Natural killer cell treated with Interleukin-12 subunit alpha and Interleukin-12 subunit beta and Interleukin-15 and Interleukin-18, amount 100 ng/mL, for 72 hours (primary cell): ENCODE results near the gene CNPPD1. TPM values are rescaled to one million over a fixed set of nuclear protein-coding genes. Genes with fewer than 3 reads are reported as not detected.
"Not testable (repeated sequence)": the region's sequence is repeated elsewhere in the genome, so short reads cannot be mapped to it uniquely, and the experiment has no call there.

ENCODE experiments used
- ATAC-seq, 2 donors: fragments of 150-1000 bp; cut with Tn5 transposase in 1 of 2; sonication (Bioruptor Pico), chemical (Tn5 transposase) in 1 of 2; 2 replicates each; pipeline ENCODE4 v1.10.0; 2021
- DNase-seq: peaks from one replicate; pipeline ENCODE4 v3.0.0; 2022; ENCODE audit warnings: low spot score
- H3K27ac Mint-ChIP-seq, 2 donors: 1 replicate in 1 of 2; 2 replicates in 1 of 2; pipeline ENCODE4 v1.8.0; 2022; ENCODE audit warnings: mixed read lengths in 2 of 2, mild to moderate bottlenecking in 1 of 2, moderate library complexity in 1 of 2
- H3K27me3 Mint-ChIP-seq, 2 donors: 1 replicate in 1 of 2; 2 replicates in 1 of 2; pipeline ENCODE4 v1.8.0; 2022; ENCODE audit warnings: mixed read lengths in 2 of 2
- H3K36me3 Mint-ChIP-seq: one replicate; pipeline ENCODE4 v1.8.0; 2022; ENCODE audit warnings: mixed read lengths
- H3K4me1 Mint-ChIP-seq, 2 donors: 1 replicate in 1 of 2; 2 replicates in 1 of 2; pipeline ENCODE4 v1.8.0; 2022; ENCODE audit warnings: low read depth in 2 of 2, mixed read lengths in 2 of 2, mild to moderate bottlenecking in 1 of 2
- H3K4me3 Mint-ChIP-seq: one replicate; pipeline ENCODE4 v1.8.0; 2022; ENCODE audit warnings: mixed read lengths
- H3K9me3 Mint-ChIP-seq: 2 replicates; pipeline ENCODE4 v1.8.0; 2022; ENCODE audit warnings: mixed read lengths
- total RNA-seq, 2 donors: library from RNA; stranded (reverse); gene quantifications; one replicate each; pipeline ENCODE4 v1.2.3, GENCODE V29; 2022

The CNPPD1 gene
- total RNA-seq, 2 donors from 2014 or later = 60.8 to 68.5 TPM

DNA sequence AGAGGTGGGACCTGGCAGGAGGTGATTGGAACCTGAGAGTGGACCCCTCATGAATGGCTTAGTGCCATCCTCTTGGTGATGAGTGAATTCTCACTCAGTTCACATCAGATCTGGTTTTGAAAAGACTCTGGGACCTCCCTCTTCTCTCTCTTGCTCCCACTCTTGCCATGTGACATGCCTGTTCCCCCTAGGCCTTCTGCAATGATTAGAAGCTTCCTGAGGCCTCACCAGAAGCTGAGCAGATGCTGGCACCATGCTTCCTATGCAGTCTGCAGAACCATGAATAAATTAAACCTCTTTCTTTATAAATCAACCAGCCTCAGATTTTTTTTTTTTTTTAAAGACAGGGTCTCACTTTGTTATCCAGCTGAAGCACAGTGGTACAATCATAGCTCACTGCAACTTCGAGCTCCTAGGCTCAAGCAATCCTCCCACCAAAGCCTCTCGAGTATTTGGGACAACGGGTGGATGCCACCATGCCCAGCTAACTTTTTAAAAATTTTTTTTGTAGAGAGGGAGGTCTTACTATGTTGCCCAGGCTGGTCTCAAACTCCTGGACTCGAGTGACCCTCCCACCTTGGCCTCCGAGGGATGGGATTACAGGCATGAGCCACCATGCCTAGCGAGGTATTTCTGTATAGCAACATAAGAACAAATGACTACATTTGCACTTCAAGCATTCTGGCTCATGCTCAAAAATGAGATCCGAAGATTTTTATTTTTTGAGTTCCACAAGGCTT lies 27.9 kb upstream of the CNPPD1 start:
- DNase-seq (no peak), ATAC-seq (no peak)
- Mint-ChIP-seq H3K27ac (peak overlapping the region in 1 of 2 donors; percentile 96), H3K36me3 (no peaks in the 10 kb centered on the region), H3K27me3 (peaks cover 0 to 1% of the 10 kb centered on the region in 2 donors), H3K9me3 (no peaks in the 10 kb centered on the region), H3K4me1 (peaks cover 20 to 28% of the 10 kb centered on the region in 2 donors), H3K4me3 (peak overlapping the region; percentile 82)

DNA sequence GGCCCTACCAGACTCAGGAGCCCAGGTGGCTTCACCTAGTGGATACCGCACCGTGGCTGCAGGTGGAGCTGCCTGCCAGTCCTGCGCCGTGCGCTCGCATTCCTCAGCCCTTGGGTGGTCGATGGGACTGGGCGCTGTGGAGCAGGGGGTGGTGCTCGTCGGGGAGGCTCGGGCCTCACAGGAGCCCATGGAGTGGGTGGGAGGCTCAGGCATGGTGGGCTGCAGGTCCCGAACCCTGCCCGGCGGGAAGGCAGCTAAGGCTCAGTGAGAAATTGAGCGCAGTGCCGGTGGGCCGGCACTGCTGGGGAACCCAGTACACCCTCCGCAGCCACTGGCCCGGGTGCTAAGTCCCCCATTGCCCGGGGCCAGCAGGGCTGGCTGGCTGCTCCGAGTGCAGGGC lies 24.6 kb upstream of the CNPPD1 start:
- Mint-ChIP-seq H3K27ac (peak overlapping the region in 1 of 2 donors; percentile 81), H3K4me1 (peaks cover 12 to 17% of the 10 kb centered on the region in 2 donors)
- H3K9me3 Mint-ChIP-seq, H3K36me3 Mint-ChIP-seq, DNase-seq, ATAC-seq, H3K27me3 Mint-ChIP-seq, H3K4me3 Mint-ChIP-seq: not testable (repeated sequence)

DNA sequence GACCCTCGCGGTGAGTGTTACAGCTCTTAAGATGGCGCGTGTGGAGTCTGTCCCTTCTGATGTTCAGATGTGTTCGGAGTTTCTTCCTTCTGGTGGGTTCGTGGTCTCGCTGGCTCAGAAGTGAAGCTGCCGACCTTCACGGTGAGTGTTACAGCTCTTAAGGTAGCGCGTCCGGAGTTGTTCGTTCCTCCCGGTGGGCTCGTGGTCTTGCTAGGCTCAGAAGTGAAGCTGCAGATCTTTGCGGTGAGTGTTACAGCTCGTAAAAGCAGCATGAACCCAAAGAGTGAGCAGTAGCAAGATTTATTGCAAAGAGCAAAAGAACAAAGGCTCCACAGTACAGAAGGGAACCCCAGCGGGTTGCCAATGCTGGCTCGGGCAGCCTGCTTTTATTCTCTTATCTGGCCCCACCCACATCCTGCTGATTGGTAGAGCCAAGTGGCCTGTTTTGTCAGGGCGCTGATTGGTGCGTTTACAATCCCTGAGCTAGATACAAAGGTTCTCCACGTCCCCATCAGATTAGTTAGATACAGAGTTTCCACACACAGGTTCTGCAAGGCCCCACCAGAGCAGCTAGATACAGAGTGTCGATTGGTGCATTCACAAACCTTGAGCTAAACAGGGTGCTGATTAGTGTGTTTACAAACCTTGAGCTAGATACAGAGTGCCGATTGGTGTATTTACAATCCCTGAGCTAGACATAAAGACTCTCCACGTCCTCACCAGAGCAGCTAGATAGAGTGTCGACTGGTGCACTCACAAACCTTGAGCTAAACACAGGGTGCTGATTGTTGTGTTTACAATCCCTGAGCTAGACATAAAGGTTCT lies 24.0 kb upstream of the CNPPD1 start:
- H3K27ac Mint-ChIP-seq = peak overlapping the region; percentile 78 to 81
- H3K4me3 Mint-ChIP-seq = peak overlapping the region; percentile 82
- ATAC-seq, H3K36me3 Mint-ChIP-seq, H3K27me3 Mint-ChIP-seq, H3K9me3 Mint-ChIP-seq, DNase-seq: not testable (repeated sequence)
- peaks cover 8 to 12% of the 10 kb centered on the region in 2 donors for H3K4me1 Mint-ChIP-seq

DNA sequence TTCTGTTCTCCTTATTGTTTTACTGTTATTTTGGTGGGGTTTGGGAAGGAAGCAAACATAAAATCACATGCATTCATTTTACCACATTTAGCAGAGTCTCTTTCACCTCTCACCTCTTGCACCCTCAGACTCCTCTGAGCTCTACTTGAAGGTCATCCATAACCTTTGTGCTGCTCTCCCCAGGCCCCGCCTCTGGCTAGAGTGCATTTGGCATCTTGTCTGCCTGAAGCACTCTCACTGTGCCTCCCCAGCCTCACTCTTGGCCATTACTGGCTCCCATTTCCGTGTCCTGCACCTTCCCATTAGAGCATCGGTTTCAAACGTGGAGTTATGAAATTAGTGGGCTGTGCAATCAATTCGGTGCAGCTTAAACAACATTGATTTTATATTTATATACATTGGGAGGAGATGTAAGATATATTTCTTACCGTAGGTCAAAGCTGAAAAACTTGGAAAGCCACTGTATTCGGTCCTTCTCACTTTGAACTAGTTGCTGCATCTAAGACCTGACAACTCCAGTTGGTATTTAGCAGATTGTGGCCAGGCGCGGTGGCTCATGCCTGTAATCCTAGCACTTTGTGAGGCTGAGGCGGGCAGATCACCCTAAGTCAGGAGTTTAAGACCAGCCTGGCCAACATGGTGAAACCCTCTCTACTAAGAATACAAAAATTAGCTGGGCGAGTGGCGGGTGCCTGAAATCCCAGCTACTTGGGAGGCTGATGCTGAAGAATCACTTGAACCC lies 22.9 kb upstream of the CNPPD1 start:
- Mint-ChIP-seq H3K27ac (peak overlapping the region in 1 of 2 donors; percentile 81), H3K9me3 (no peaks in the 10 kb centered on the region), H3K36me3 (no peaks in the 10 kb centered on the region), H3K27me3 (peaks cover 3 to 8% of the 10 kb centered on the region in 2 donors), H3K4me1 (peaks cover 8 to 12% of the 10 kb centered on the region in 2 donors), H3K4me3 (no peak overlapping the region)
- DNase-seq (no peak), ATAC-seq (peak in 1 of 2 donors; percentile 32)

DNA sequence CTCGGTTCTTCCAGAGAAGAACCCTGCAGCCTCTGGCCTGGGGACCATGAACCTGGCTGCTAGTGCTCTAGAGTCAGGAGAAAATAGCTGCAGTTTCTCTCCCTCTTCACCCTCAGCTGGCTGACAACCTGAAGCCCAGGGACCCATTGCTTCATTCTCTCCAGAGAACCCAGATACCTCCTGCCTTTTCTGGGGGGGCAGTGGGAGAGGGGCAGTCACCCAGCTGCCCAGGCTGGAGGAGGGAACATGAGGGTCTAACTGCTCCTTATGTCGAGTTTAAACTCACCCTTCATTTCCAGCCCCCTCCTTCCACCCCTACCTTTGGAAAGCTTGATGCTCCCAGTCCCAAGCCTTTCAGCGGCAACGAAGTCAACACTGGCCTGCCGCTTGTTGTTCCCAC lies 22.2 kb upstream of the CNPPD1 start:
- no peaks in the 10 kb centered on the region for H3K9me3 Mint-ChIP-seq
- H3K4me3 Mint-ChIP-seq = no peak overlapping the region
- peaks cover 3 to 8% of the 10 kb centered on the region in 2 donors for H3K27me3 Mint-ChIP-seq
- ATAC-seq = no peak
- no peaks in the 10 kb centered on the region for H3K36me3 Mint-ChIP-seq
- DNase-seq = no peak
- H3K27ac Mint-ChIP-seq = no peak overlapping the region
- H3K4me1 Mint-ChIP-seq = peaks cover 8 to 12% of the 10 kb centered on the region in 2 donors

DNA sequence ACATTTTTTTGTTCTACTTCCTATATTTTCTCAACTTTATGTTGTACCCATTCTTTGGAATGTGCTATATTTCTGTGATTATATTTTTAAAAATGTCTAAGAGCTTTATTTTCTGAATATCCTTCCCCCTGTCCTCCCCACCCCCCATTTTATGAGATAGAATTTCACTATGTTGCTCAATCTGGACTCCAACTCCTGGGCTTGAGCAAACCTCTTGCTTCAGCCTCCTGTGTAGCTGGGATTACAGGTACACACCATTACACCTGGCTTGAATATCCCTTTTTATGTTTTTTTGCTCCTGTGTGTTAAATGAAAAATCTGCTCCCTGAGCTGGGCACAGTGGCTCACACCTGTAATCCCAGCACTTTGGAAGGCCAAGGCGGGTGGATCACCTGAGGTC lies 20.7 kb upstream of the CNPPD1 start:
- no peak overlapping the region for H3K27ac Mint-ChIP-seq
- ATAC-seq (no peak), DNase-seq (no peak)
- H3K27me3 Mint-ChIP-seq = peaks cover 3 to 8% of the 10 kb centered on the region in 2 donors
- H3K4me3 Mint-ChIP-seq = no peak overlapping the region
- no peaks in the 10 kb centered on the region for H3K9me3 Mint-ChIP-seq
- no peaks in the 10 kb centered on the region for H3K36me3 Mint-ChIP-seq
- peaks cover 8 to 12% of the 10 kb centered on the region in 2 donors for H3K4me1 Mint-ChIP-seq

DNA sequence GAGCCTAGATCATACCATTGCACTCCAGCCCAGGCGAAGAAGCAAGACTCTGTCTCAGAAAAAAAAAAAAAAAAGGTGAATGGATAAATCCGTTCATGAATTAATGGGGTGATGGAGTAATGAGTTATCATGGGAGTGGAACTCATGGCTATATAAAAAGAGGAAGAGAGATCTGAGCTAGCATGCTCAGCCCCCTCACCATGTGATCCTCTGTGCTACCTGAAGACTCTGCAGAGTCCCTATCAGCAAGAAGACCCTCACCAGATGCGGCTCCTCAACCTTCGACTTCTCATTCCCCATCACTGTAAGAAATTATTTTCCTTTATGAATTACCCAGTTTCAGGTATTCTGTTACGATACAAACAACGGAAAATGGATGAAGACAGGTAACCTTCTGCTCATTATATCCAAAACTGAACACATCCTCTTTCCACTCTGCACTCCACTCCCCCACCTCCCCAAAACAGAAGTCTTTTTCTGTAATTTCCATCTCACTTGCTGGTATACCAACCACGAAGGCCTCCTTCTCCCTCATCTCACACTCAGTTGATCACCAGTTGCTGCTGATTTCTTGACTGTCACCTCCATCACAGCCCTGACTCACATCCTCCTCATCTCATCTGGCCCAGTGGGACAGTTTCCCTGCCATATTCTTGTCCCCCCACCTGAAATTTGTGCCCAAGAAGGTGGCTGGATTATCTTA lies 10.2 kb upstream of the CNPPD1 start:
- H3K4me1 Mint-ChIP-seq = peaks cover 16 to 19% of the 10 kb centered on the region in 2 donors
- H3K27me3 Mint-ChIP-seq = no peaks in the 10 kb centered on the region
- ATAC-seq = peak; percentile 73 to 84
- H3K36me3 Mint-ChIP-seq = no peaks in the 10 kb centered on the region
- no peak for DNase-seq
- H3K9me3 Mint-ChIP-seq = no peaks in the 10 kb centered on the region
- peak overlapping the region; percentile 40 to 47 for H3K27ac Mint-ChIP-seq
- H3K4me3 Mint-ChIP-seq = peak overlapping the region; percentile 55

DNA sequence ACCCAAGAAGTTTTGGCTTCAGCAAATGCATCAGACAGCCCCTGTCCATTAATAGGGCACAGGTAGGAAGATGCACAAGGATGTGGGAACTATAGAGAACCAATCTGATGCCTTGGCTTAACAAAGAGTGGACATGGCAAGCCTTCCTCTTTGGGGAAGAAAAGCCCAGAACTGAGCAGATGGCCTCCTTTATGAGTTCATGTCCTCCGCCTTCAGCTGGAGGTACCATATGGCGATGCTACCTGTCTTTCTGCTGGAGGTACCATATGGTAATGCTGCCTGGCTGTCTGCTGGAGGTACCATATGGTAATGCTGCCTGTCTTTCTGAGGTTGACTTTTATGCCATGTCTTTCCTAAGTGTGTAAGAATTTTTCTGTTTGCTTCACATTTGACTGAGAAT lies 7.4 kb upstream of the CNPPD1 start:
- ATAC-seq (no peak), DNase-seq (no peak)
- Mint-ChIP-seq H3K9me3 (no peaks in the 10 kb centered on the region), H3K36me3 (peaks cover 8% of the 10 kb centered on the region), H3K27ac (peak overlapping the region in 1 of 2 donors; percentile 37), H3K4me1 (peaks cover 33 to 37% of the 10 kb centered on the region in 2 donors), H3K27me3 (no peaks in the 10 kb centered on the region), H3K4me3 (no peak overlapping the region)

DNA sequence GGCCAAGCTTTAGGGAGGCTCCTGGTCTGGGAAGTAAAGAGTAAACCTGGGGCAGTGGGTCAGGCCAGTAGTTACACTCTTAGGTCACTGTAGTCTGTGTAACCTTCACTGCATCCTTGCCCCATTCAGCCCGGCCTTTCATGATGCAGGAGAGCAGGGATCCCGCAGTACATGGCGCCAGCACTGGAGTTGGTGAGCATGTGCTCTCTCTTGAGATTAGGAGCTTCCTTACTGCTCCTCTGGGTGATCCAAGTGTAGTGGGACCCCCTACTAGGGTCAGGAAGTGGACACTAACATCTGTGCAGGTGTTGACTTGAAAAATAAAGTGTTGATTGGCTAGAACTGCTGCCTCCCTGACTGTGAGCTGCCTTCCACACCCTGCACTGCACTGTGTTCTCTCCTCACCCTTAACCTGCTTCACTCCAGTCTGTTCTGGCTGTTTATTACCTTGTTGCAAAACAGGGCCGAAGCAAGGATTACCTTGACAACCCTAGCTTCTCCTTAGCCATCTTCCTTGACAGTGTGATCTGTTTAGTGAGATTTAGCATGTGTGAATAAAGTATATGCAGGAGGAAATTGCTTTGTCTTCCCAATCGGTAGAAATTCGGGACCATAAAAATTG lies 6.5 kb upstream of the CNPPD1 start:
- H3K36me3 Mint-ChIP-seq = peaks cover 8% of the 10 kb centered on the region
- no peaks in the 10 kb centered on the region for H3K9me3 Mint-ChIP-seq
- peaks cover 39 to 43% of the 10 kb centered on the region in 2 donors for H3K4me1 Mint-ChIP-seq
- H3K27ac Mint-ChIP-seq = peak overlapping the region; percentile 37 to 65
- H3K27me3 Mint-ChIP-seq = no peaks in the 10 kb centered on the region
- H3K4me3 Mint-ChIP-seq = no peak overlapping the region
- no peak for ATAC-seq
- no peak for DNase-seq

DNA sequence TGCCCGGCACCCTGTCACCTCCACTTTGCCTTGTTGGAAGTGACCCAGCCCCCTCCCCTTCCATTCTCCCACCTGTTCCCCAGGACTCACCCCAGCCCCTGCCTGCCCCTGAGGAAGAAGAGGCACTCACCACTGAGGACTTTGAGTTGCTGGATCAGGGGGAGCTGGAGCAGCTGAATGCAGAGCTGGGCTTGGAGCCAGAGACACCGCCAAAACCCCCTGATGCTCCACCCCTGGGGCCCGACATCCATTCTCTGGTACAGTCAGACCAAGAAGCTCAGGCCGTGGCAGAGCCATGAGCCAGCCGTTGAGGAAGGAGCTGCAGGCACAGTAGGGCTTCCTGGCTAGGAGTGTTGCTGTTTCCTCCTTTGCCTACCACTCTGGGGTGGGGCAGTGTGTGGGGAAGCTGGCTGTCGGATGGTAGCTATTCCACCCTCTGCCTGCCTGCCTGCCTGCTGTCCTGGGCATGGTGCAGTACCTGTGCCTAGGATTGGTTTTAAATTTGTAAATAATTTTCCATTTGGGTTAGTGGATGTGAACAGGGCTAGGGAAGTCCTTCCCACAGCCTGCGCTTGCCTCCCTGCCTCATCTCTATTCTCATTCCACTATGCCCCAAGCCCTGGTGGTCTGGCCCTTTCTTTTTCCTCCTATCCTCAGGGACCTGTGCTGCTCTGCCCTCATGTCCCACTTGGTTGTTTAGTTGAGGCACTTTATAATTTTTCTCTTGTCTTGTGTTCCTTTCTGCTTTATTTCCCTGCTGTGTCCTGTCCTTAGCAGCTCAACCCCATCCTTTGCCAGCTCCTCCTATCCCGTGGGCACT lies 5.8 kb upstream of the CNPPD1 start:
- peaks cover 8% of the 10 kb centered on the region for H3K36me3 Mint-ChIP-seq
- peak overlapping the region; percentile 56 to 65 for H3K27ac Mint-ChIP-seq
- peak; percentile 47 for DNase-seq
- no peaks in the 10 kb centered on the region for H3K9me3 Mint-ChIP-seq
- no peak for ATAC-seq
- no peak overlapping the region for H3K4me3 Mint-ChIP-seq
- peaks cover 41 to 45% of the 10 kb centered on the region in 2 donors for H3K4me1 Mint-ChIP-seq
- no peaks in the 10 kb centered on the region for H3K27me3 Mint-ChIP-seq

DNA sequence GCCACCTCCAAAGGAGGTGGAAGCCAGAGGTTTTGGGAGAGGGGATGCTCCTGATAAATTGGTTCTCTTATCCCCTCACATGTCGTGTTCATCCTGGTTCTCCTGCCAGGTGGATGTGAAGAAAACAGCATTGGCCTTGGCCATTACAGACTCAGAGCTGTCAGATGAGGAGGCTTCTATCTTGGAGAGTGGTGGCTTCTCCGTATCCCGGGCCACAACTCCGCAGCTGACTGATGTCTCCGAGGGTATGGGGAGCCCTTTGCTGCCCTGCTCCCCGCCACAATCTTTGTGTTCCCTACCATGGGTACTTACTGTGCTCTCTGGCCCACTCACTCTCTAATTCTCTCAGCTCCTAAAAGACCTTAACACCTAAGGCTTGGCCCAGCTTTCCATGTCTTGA lies 4.8 kb upstream of the CNPPD1 start:
- Mint-ChIP-seq H3K9me3 (no peaks in the 10 kb centered on the region), H3K27ac (peak overlapping the region in 1 of 2 donors; percentile 56), H3K27me3 (no peaks in the 10 kb centered on the region), H3K36me3 (peaks cover 8% of the 10 kb centered on the region), H3K4me3 (no peak overlapping the region), H3K4me1 (peaks cover 40 to 44% of the 10 kb centered on the region in 2 donors)
- ATAC-seq (no peak), DNase-seq (peak; percentile 38)

DNA sequence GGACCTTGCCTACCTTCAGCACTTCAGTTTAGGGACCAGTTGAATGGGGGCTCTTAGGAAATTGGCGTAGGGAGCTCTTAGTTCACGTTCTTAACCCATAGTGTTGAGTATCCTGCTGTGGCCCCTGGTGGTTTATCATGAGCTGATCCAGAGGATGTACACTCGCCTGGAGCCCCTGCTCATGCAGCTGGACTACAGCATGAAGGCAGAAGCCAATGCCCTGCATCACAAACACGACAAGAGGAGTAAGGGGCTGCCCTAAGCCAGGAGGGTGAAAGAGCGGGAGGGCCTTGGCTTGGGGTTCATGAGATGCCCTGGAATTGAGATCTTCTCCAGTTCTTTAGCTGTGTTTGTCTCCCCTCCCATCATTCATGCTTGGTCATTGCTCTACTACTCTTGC lies 4.2 kb upstream of the CNPPD1 start:
- Mint-ChIP-seq H3K27me3 (no peaks in the 10 kb centered on the region), H3K4me3 (peak overlapping the region; percentile 20), H3K27ac (peak overlapping the region in 1 of 2 donors; percentile 45), H3K4me1 (peaks cover 42 to 44% of the 10 kb centered on the region in 2 donors), H3K9me3 (no peaks in the 10 kb centered on the region), H3K36me3 (peaks cover 8% of the 10 kb centered on the region)
- DNase-seq = no peak
- ATAC-seq = no peak
